ENCODE results near the gene AHI1. TPM values are rescaled to one million over a fixed set of nuclear protein-coding genes. Genes with fewer than 3 reads are reported as not detected.

AHI1 gene
- total and polyA plus RNA-seq, 5 experiments from 2014 or later = 2.3 to 16.1 (median 4.9) TPM

- POLR2A ChIA-PET = no interaction called here
These were observed 187.2 kb downstream of the AHI1 start for GRCh38 chr6:135310291-135310690.

GRCh38 chr6:135306740-135307420, 190.7 kb downstream of the AHI1 start:
- Mint-ChIP-seq H3K4me3 (no peak overlapping the region), H3K36me3 (peaks cover 12 to 48% (median 15%) of the 10 kb centered on the region in 3 donors), H3K9me3 (peaks cover 0 to 16% (median 4%) of the 10 kb centered on the region in 9 donors), H3K27me3 (no peaks in the 10 kb centered on the region), H3K27ac (no peak overlapping the region), H3K4me1 (peaks cover 0 to 10% (median 0%) of the 10 kb centered on the region in 4 donors)
- DNase-seq = no peak
- POLR2A ChIA-PET = no interaction called here
- ATAC-seq = no peak

More at GRCh38 chr6:135310291-135310690, 187.2 kb downstream of the AHI1 start:
- Mint-ChIP-seq H3K36me3 (peaks cover under 1 to 21% (median 5%) of the 10 kb centered on the region in 3 donors), H3K27me3 (no peaks in the 10 kb centered on the region), H3K27ac (no peak overlapping the region), H3K4me3 (no peak overlapping the region), H3K4me1 (peaks cover 0 to 10% (median 0%) of the 10 kb centered on the region in 4 donors), H3K9me3 (no peaks in the 10 kb centered on the region)
- DNase-seq = no peak
- ATAC-seq = no peak

GRCh38 chr6:135306166-135306565, 191.4 kb downstream of the AHI1 start:
- H3K9me3 Mint-ChIP-seq = peaks cover 0 to 22% (median 4%) of the 10 kb centered on the region in 9 donors
- H3K27ac Mint-ChIP-seq = no peak overlapping the region
- no peak for ATAC-seq
- DNase-seq = no peak
- H3K27me3 Mint-ChIP-seq = no peaks in the 10 kb centered on the region
- peaks cover 0 to 10% (median 0%) of the 10 kb centered on the region in 4 donors for H3K4me1 Mint-ChIP-seq
- POLR2A ChIA-PET = no interaction called here
- H3K4me3 Mint-ChIP-seq = no peak overlapping the region
- H3K36me3 Mint-ChIP-seq = peaks cover 14 to 53% (median 15%) of the 10 kb centered on the region in 3 donors

- ATAC-seq (no peak), DNase-seq (no peak)
- no peak overlapping the region for H3K4me3 Mint-ChIP-seq
- peaks cover 0 to 10% (median 0%) of the 10 kb centered on the region in 4 donors for H3K4me1 Mint-ChIP-seq
- POLR2A ChIA-PET = no interaction called here
- H3K36me3 Mint-ChIP-seq = peaks cover 14 to 50% (median 15%) of the 10 kb centered on the region in 3 donors
- no peak overlapping the region for H3K27ac Mint-ChIP-seq
- peaks cover 0 to 22% (median 4%) of the 10 kb centered on the region in 9 donors for H3K9me3 Mint-ChIP-seq
- no peaks in the 10 kb centered on the region for H3K27me3 Mint-ChIP-seq
These were observed 191.9 kb downstream of the AHI1 start for GRCh38 chr6:135305684-135306083.

- Mint-ChIP-seq H3K36me3 (peaks cover 14 to 50% (median 15%) of the 10 kb centered on the region in 3 donors), H3K4me1 (peaks cover 0 to 10% (median 0%) of the 10 kb centered on the region in 4 donors)
These were observed 192.7 kb downstream of the AHI1 start for GRCh38 chr6:135304883-135305282.

GRCh38 chr6:135301304-135301703, 196.2 kb downstream of the AHI1 start:
- Mint-ChIP-seq H3K36me3 (peaks cover 9 to 46% (median 15%) of the 10 kb centered on the region in 3 donors), H3K9me3 (peaks cover 0 to 22% (median 7%) of the 10 kb centered on the region in 9 donors), H3K27me3 (no peaks in the 10 kb centered on the region), H3K27ac (no peak overlapping the region), H3K4me1 (peaks cover 0 to 5% (median 0%) of the 10 kb centered on the region in 4 donors), H3K4me3 (no peak overlapping the region)
- DNase-seq (no peak), ATAC-seq (no peak)
- POLR2A ChIA-PET = no interaction called here

More at GRCh38 chr6:135304883-135305282, 192.7 kb downstream of the AHI1 start:
- Mint-ChIP-seq H3K9me3 (peaks cover 0 to 22% (median 4%) of the 10 kb centered on the region in 9 donors), H3K4me3 (no peak overlapping the region), H3K27me3 (no peaks in the 10 kb centered on the region), H3K27ac (no peak overlapping the region)
- POLR2A ChIA-PET = no interaction called here
- ATAC-seq (no peak), DNase-seq (no peak)

- peaks cover 0 to 22% (median 7%) of the 10 kb centered on the region in 9 donors for H3K9me3 Mint-ChIP-seq
These were observed 197.0 kb downstream of the AHI1 start for GRCh38 chr6:135300576-135300975.

GRCh38 chr6:135299256-135299655, 198.3 kb downstream of the AHI1 start:
- Mint-ChIP-seq H3K27ac (no peak overlapping the region), H3K4me1 (no peaks in the 10 kb centered on the region), H3K9me3 (peaks cover 0 to 27% (median 9%) of the 10 kb centered on the region in 9 donors), H3K4me3 (no peak overlapping the region), H3K27me3 (no peaks in the 10 kb centered on the region), H3K36me3 (peaks cover 6 to 41% (median 14%) of the 10 kb centered on the region in 3 donors)
- no peak for ATAC-seq
- no peak for DNase-seq
- POLR2A ChIA-PET = no interaction called here

More at GRCh38 chr6:135300576-135300975, 197.0 kb downstream of the AHI1 start:
- no peak for ATAC-seq
- Mint-ChIP-seq H3K4me1 (no peaks in the 10 kb centered on the region), H3K27ac (no peak overlapping the region), H3K36me3 (peaks cover 9 to 44% (median 16%) of the 10 kb centered on the region in 3 donors), H3K27me3 (no peaks in the 10 kb centered on the region), H3K4me3 (no peak overlapping the region)
- no peak for DNase-seq
- POLR2A ChIA-PET = no interaction called here

GRCh38 chr6:135298455-135298854, 199.1 kb downstream of the AHI1 start:
- ATAC-seq = no peak
- H3K27ac Mint-ChIP-seq = no peak overlapping the region
- no peak for DNase-seq
- H3K4me1 Mint-ChIP-seq = no peaks in the 10 kb centered on the region
- POLR2A ChIA-PET = no interaction called here
- H3K36me3 Mint-ChIP-seq = peaks cover 5 to 39% (median 14%) of the 10 kb centered on the region in 3 donors
- H3K27me3 Mint-ChIP-seq = no peaks in the 10 kb centered on the region
- H3K4me3 Mint-ChIP-seq = no peak overlapping the region
- peaks cover 0 to 24% (median 9%) of the 10 kb centered on the region in 9 donors for H3K9me3 Mint-ChIP-seq

- Mint-ChIP-seq H3K27ac (no peak overlapping the region), H3K4me1 (no peaks in the 10 kb centered on the region), H3K36me3 (peaks cover 2 to 23% (median 6%) of the 10 kb centered on the region in 3 donors), H3K4me3 (no peak overlapping the region), H3K9me3 (peaks cover 0 to 9% (median 6%) of the 10 kb centered on the region in 9 donors), H3K27me3 (no peaks in the 10 kb centered on the region)
- POLR2A ChIA-PET = no interaction called here
- DNase-seq (no peak), ATAC-seq (no peak)
These were observed 200.8 kb downstream of the AHI1 start for GRCh38 chr6:135296715-135297114.

GRCh38 chr6:135295085-135295484, 202.5 kb downstream of the AHI1 start:
- Mint-ChIP-seq H3K36me3 (peaks cover 0 to 18% (median 6%) of the 10 kb centered on the region in 3 donors), H3K27ac (no peak overlapping the region), H3K27me3 (no peaks in the 10 kb centered on the region), H3K4me1 (no peaks in the 10 kb centered on the region), H3K9me3 (peaks cover 0 to 9% (median 4%) of the 10 kb centered on the region in 9 donors), H3K4me3 (no peak overlapping the region)
- ATAC-seq = no peak
- POLR2A ChIA-PET = no interaction called here
- DNase-seq = no peak

GRCh38 chr6:135291288-135292076, 206.1 kb downstream of the AHI1 start:
- ATAC-seq (no peak), DNase-seq (no peak)
- Mint-ChIP-seq H3K27me3 (no peaks in the 10 kb centered on the region), H3K36me3 (peaks cover 8 to 21% (median 13%) of the 10 kb centered on the region in 3 donors), H3K4me1 (peaks cover 0 to 9% (median 3%) of the 10 kb centered on the region in 4 donors), H3K27ac (no peak overlapping the region), H3K9me3 (peaks cover 0 to 9% (median 4%) of the 10 kb centered on the region in 9 donors), H3K4me3 (no peak overlapping the region)
- POLR2A ChIA-PET = no interaction called here

GRCh38 chr6:135289816-135290215, 207.7 kb downstream of the AHI1 start:
- no peak overlapping the region for H3K4me3 Mint-ChIP-seq
- H3K27me3 Mint-ChIP-seq = no peaks in the 10 kb centered on the region
- H3K9me3 Mint-ChIP-seq = peaks cover 0 to 2% (median 0%) of the 10 kb centered on the region in 9 donors
- POLR2A ChIA-PET = no interaction called here
- no peak for ATAC-seq
- H3K4me1 Mint-ChIP-seq = peaks cover 0 to 9% (median 3%) of the 10 kb centered on the region in 4 donors
- DNase-seq = no peak
- H3K27ac Mint-ChIP-seq = no peak overlapping the region
- H3K36me3 Mint-ChIP-seq = peaks cover 6 to 16% (median 8%) of the 10 kb centered on the region in 3 donors

Measured in naive thymus-derived CD8-positive, alpha-beta T cell (primary cell).